Measurements from ENCODE around the gene LHFPL3.

LHFPL3 gene

DNA sequence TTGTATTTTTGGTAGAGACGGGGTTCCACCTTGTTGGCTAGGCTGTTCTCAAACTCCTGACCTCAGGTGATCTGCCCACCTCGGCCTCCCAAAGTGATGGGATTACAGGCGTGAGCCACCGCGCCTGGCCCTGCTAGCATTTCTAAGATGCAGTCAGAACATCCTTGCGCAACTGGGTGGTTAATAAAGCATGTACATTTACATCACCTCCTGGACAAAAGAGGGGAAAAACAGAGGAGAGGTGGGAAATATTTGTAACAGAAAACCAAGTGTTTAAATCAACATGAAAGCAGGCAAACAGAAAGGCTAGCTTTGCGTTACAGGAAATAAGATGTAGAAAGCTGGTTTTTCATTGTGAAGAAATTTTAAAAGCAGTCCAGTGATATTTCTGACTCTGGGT lies 464.7 kb downstream of the LHFPL3 start:
- DNase-seq, result no peak
- Histone ChIP-seq H3K27me3 (ENCODE audit: insufficient read depth, low read depth, severe bottlenecking) (no peaks in the 10 kb centered on the region), H3K4me3 (ENCODE audit: low read depth, low read length) (no peak overlapping the region), H3K36me3 (no peaks in the 10 kb centered on the region), H3K9me3 (ENCODE audit: severe bottlenecking) (no peaks in the 10 kb centered on the region), H3K27ac (no peak overlapping the region)
- TF ChIP-seq, protein P1, sequence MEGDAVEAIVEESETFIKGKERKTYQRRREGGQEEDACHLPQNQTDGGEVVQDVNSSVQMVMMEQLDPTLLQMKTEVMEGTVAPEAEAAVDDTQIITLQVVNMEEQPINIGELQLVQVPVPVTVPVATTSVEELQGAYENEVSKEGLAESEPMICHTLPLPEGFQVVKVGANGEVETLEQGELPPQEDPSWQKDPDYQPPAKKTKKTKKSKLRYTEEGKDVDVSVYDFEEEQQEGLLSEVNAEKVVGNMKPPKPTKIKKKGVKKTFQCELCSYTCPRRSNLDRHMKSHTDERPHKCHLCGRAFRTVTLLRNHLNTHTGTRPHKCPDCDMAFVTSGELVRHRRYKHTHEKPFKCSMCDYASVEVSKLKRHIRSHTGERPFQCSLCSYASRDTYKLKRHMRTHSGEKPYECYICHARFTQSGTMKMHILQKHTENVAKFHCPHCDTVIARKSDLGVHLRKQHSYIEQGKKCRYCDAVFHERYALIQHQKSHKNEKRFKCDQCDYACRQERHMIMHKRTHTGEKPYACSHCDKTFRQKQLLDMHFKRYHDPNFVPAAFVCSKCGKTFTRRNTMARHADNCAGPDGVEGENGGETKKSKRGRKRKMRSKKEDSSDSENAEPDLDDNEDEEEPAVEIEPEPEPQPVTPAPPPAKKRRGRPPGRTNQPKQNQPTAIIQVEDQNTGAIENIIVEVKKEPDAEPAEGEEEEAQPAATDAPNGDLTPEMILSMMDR (IDR thresholded peaks at IDR 0.05; ENCODE audit: low read depth, low read length), result no peak

DNA sequence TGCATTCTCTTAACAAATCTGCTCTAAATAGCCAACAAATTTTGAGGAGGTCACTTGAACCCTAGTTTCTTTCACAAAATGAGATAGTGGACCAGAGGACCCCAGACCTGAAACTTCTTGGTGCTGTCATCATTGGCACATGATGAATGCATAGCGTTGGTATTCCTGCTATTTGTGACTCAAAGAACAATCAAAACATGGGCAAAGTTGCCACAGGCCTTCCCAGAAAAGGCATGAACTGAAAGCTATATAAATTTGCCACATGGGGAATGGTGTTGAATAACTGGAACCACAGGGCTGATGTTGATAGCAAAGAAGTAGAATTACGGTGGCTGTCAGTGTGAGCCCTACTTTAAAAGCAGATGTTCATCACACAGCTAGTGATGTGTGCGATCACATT lies 465.8 kb downstream of the LHFPL3 start:
- H3K4me3 ChIP-seq (ENCODE audit: low read depth, low read length), result no peak overlapping the region
- TF ChIP-seq, protein P1 (IDR thresholded peaks at IDR 0.05; ENCODE audit: low read depth, low read length), result no peak
- DNase-seq, result no peak
- H3K27ac ChIP-seq, result no peak overlapping the region
- no peaks in the 10 kb centered on the region for H3K27me3 ChIP-seq (ENCODE audit: insufficient read depth, low read depth, severe bottlenecking)
- H3K9me3 ChIP-seq (ENCODE audit: severe bottlenecking), result no peaks in the 10 kb centered on the region
- no peaks in the 10 kb centered on the region for H3K36me3 ChIP-seq

DNA sequence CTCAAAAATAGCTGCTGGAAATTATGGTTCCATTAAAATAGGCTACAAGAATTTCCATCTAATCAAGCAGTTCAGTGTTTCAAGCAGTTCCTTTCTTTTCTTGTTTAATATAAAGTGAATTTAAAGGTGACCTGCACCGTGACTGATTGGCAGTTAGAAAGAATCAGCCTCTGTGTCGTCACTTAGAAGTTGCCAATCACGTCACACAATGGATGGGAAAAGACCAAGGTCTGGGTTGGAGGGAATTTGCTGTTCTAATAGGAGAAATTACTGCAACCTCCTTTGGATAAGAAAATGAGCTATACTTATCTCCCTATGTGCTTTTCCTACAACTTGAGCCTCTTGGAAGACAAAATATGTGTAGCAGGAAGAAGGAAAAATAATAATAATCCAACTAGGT lies 466.2 kb downstream of the LHFPL3 start:
- H3K27me3 ChIP-seq (ENCODE audit: insufficient read depth, low read depth, severe bottlenecking), result no peaks in the 10 kb centered on the region
- DNase-seq, result no peak

DNA sequence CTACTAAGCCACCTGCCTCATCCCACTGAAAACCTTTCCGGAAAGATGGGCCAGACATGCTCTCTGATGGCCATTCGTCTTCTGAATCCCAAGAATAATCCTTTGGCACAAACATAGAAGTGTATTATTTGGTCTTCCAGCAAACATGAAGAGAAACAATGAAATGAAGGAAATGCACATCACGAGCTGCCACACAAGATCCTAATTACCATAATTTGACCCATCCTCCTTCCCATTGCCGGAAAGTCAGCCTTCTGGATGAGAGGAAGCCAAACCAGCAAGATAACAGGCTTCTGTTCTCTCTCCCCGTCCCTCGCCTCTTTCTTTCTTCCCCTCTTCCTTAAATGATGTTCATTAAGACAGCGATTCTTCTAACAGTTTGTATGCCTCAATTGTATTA lies 466.7 kb downstream of the LHFPL3 start:
- H3K36me3 ChIP-seq, result no peaks in the 10 kb centered on the region
- H3K9me3 ChIP-seq (ENCODE audit: severe bottlenecking), result no peaks in the 10 kb centered on the region
- no peak overlapping the region for H3K4me3 ChIP-seq (ENCODE audit: low read depth, low read length)
- no peaks in the 10 kb centered on the region for H3K27me3 ChIP-seq (ENCODE audit: insufficient read depth, low read depth, severe bottlenecking)
- no peak for DNase-seq
- TF ChIP-seq, protein P1 (IDR thresholded peaks at IDR 0.05; ENCODE audit: low read depth, low read length), result no peak
- no peak overlapping the region for H3K27ac ChIP-seq

More for the DNA sequence above, 466.2 kb downstream of the LHFPL3 start:
- H3K36me3 ChIP-seq, result no peaks in the 10 kb centered on the region
- TF ChIP-seq, protein P1 (IDR thresholded peaks at IDR 0.05; ENCODE audit: low read depth, low read length), result no peak
- H3K4me3 ChIP-seq (ENCODE audit: low read depth, low read length), result no peak overlapping the region
- H3K9me3 ChIP-seq (ENCODE audit: severe bottlenecking), result no peaks in the 10 kb centered on the region
- no peak overlapping the region for H3K27ac ChIP-seq

DNA sequence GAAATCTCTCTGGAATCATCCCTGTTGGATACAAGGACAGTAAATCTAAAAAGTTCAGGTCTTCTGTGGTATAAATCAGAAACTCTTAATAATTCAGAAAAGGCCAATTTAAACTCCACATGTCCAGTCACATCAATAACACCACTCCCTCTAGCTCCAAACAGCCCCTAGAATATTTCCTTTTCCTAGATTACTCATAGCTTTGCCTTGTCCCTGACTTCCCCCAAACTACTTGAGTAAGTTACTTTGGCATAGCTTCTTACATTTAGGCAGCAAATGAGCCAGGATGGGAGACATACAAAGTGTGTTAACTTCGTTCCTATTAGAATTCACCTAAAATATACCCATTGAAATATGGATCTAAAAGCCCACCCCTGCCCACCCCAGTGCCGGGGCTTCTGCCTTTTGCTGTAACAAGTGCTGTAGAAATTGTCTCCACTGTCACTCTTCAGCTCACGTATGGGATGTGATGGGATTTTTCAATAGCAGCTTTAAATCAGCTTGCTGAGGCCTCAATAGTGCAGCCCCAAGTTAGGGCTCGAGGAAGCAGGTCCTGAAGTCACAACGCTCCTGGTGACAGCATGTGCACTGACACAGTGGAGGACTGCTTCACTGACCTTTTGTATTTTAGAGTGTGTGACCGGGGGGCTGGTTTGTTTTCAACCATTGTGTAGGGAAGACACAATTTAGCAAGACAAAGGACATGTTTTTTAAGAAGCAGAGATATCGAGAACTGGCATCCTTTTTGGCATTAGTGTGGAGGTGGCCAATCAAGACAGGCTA lies 467.4 kb downstream of the LHFPL3 start:
- H3K27me3 ChIP-seq (ENCODE audit: insufficient read depth, low read depth, severe bottlenecking), result no peaks in the 10 kb centered on the region
- H3K9me3 ChIP-seq (ENCODE audit: severe bottlenecking), result no peaks in the 10 kb centered on the region
- DNase-seq, result no peak
- no peak overlapping the region for H3K4me3 ChIP-seq (ENCODE audit: low read depth, low read length)
- no peak overlapping the region for H3K27ac ChIP-seq
- TF ChIP-seq, protein P1 (IDR thresholded peaks at IDR 0.05; ENCODE audit: low read depth, low read length), result no peak
- no peaks in the 10 kb centered on the region for H3K36me3 ChIP-seq

DNA sequence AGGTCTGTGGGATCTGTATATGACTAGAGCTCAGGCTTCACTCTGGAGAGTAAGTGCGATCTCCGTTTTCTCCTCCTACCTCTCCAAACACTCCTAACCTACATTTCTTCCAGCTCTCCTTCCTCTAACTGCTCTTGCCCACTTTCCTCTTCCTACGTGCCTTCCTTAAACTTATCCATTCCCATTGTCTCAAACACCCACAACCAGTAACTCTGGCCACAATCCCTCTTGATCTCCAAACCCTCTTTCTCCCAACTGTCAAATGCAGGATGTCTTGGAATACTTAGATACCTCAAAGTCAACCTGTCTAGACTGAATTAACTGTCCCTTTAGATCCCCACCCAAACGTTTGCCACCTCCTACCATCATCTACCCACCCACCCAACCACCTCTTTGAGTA lies 471.9 kb downstream of the LHFPL3 start:
- Histone ChIP-seq H3K36me3 (no peaks in the 10 kb centered on the region), H3K27me3 (ENCODE audit: insufficient read depth, low read depth, severe bottlenecking) (no peaks in the 10 kb centered on the region), H3K27ac (no peak overlapping the region), H3K9me3 (ENCODE audit: severe bottlenecking) (no peaks in the 10 kb centered on the region), H3K4me3 (ENCODE audit: low read depth, low read length) (no peak overlapping the region)
- TF ChIP-seq, protein P1 (IDR thresholded peaks at IDR 0.05; ENCODE audit: low read depth, low read length), result no peak
- no peak for DNase-seq
